Activated CD4-positive, alpha-beta T cell treated with anti-CD3 and anti-CD28 coated beads, Interleukin-2, amount 50 U/mL, for 4 hours (primary cell): ENCODE data around the gene CLCNKB.

Experiments used
- DNase-seq, 2 experiments: peaks; one replicate each; pipeline ENCODE4 v3.0.0-alpha.2; 2020

The CLCNKB gene

GRCh38 chr1:16077406-16078245 lies 34.0 kb downstream of the CLCNKB start:
- no peak for DNase-seq

- DNase-seq = peak; percentile 68 to 72
Observed at GRCh38 chr1:16078925-16079656, 35.5 kb downstream of the CLCNKB start.

GRCh38 chr1:16080422-16081150 lies 37.0 kb downstream of the CLCNKB start:
- no peak for DNase-seq

- no peak for DNase-seq
Observed at GRCh38 chr1:16081636-16082035, 38.1 kb downstream of the CLCNKB start.

- DNase-seq = peak; percentile 53 to 60
Observed at GRCh38 chr1:16082283-16083038, 38.9 kb downstream of the CLCNKB start.

GRCh38 chr1:16083486-16083885 lies 39.9 kb downstream of the CLCNKB start:
- DNase-seq = no peak

- DNase-seq = no peak
Observed at GRCh38 chr1:16085522-16085921, 41.9 kb downstream of the CLCNKB start.

GRCh38 chr1:16087733-16088132 lies 44.2 kb downstream of the CLCNKB start:
- DNase-seq = no peak

- no peak for DNase-seq
Observed at GRCh38 chr1:16088351-16088911, 44.8 kb downstream of the CLCNKB start.

- DNase-seq = no peak
Observed at GRCh38 chr1:16088996-16089395, 45.4 kb downstream of the CLCNKB start.

GRCh38 chr1:16090076-16090826 lies 46.7 kb downstream of the CLCNKB start:
- DNase-seq = no peak

- no peak for DNase-seq
Observed at GRCh38 chr1:16091296-16091695, 47.7 kb downstream of the CLCNKB start.

- DNase-seq = no peak
Observed at GRCh38 chr1:16092097-16092922, 48.7 kb downstream of the CLCNKB start.

- no peak for DNase-seq
Observed at GRCh38 chr1:16092923-16093511, 49.4 kb downstream of the CLCNKB start.

- no peak for DNase-seq
Observed at GRCh38 chr1:16093611-16094010, 50.0 kb downstream of the CLCNKB start.

- no peak for DNase-seq
Observed at GRCh38 chr1:16094453-16095158, 51.0 kb downstream of the CLCNKB start.

- DNase-seq = no peak
Observed at GRCh38 chr1:16095447-16095846, 51.9 kb downstream of the CLCNKB start.

- DNase-seq = no peak
Observed at GRCh38 chr1:16099412-16099811, 55.8 kb downstream of the CLCNKB start.

- DNase-seq = no peak
Observed at GRCh38 chr1:16101623-16102022, 58.0 kb downstream of the CLCNKB start.
